Choroid plexus epithelial cell (primary cell): ENCODE data around the gene SLC26A6.

Experiments used
- DNase-seq: peaks from one replicate; pipeline ENCODE4 v3.0.0-alpha.2; 2010; ENCODE audit warnings: low read depth
- H3K4me3 ChIP-seq: 2 replicates; pipeline ENCODE4 v1.5.1; 2011; ENCODE audit warnings: low read depth, mild to moderate bottlenecking, control low read depth, low read length, moderate library complexity
- TF ChIP-seq, protein P1 (sequence below): conservative IDR thresholded peaks from 2 replicates; pipeline ENCODE4 v1.5.1; 2011; ENCODE audit warnings: low read depth, mild to moderate bottlenecking, control low read depth, inconsistent platforms, low read length, moderate library complexity

Gene SLC26A6

GRCh38 chr3:48660800-48661400, 25.6 kb upstream of the SLC26A6 start:
- DNase-seq, result no peak
- H3K4me3 ChIP-seq, result no peak overlapping the region
- TF ChIP-seq, protein P1, sequence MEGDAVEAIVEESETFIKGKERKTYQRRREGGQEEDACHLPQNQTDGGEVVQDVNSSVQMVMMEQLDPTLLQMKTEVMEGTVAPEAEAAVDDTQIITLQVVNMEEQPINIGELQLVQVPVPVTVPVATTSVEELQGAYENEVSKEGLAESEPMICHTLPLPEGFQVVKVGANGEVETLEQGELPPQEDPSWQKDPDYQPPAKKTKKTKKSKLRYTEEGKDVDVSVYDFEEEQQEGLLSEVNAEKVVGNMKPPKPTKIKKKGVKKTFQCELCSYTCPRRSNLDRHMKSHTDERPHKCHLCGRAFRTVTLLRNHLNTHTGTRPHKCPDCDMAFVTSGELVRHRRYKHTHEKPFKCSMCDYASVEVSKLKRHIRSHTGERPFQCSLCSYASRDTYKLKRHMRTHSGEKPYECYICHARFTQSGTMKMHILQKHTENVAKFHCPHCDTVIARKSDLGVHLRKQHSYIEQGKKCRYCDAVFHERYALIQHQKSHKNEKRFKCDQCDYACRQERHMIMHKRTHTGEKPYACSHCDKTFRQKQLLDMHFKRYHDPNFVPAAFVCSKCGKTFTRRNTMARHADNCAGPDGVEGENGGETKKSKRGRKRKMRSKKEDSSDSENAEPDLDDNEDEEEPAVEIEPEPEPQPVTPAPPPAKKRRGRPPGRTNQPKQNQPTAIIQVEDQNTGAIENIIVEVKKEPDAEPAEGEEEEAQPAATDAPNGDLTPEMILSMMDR, result no peak

DNA sequence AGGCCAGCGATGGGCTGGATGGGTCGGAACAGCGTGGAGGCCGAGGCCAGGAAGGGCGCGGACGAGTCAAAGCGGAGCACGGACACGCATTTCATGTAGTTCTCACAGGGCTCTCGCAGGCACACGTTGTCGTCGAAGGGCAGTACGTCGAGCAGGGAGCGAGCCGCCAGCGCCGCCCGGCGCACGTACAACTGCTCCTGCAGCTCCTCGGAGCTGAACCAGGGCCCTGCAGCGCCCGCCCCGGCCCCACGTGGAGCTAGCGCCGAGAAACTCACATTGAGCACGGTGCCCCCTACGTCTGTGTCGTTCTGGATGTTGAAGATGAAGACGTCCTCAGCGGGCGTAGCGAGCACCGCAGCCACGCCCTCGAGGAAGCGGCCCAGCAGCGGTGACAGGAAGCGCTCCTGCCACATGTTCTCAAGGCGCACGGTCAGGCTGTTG, 21.6 kb upstream of the SLC26A6 start:
- DNase-seq, result no peak
- H3K4me3 ChIP-seq, result no peak overlapping the region

DNA sequence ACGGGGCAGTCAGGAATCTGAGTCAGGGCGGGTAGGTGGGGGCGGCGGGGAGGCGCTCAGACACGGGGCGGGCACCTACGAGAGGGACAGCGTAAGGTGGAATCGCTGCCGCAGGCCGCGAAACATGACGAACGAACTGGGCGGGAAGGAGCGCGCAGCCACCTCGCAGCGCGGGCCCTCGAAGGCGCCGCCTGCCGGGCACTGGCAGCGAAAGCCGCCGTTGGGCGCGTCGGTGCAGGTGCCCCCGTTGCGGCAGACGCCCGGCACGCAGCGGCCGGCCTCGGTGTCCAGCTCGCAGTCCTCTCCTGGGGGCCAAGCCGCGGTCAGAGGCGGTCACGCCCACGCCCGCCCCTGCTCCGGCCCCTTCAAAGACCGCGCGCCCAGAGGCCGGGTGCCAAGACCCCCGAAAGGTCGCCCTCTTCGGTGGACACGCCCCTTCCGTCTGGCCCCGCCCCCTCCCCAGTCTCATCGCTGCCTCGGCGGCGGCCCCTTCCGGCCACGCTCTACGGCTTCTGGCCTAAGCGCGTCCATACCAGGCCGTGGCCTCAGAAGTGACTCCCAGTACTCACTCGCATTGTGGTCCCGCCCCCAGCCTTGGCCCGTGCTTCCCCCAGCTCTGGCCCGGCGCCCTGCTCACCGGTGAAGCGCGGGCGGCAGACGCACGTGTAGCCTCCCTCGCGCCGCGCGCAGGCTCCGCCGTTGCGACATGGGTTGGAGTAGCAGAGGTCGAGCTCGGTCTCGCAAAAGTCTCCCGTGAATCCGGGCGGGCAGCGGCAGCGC, 21.0 kb upstream of the SLC26A6 start:
- peak overlapping the region; percentile 49 for H3K4me3 ChIP-seq
- DNase-seq, result peak; percentile 60
- TF ChIP-seq, protein P1, result peak; percentile 41

More for the DNA sequence above, 21.6 kb upstream of the SLC26A6 start:
- TF ChIP-seq, protein P1, result no peak

DNA sequence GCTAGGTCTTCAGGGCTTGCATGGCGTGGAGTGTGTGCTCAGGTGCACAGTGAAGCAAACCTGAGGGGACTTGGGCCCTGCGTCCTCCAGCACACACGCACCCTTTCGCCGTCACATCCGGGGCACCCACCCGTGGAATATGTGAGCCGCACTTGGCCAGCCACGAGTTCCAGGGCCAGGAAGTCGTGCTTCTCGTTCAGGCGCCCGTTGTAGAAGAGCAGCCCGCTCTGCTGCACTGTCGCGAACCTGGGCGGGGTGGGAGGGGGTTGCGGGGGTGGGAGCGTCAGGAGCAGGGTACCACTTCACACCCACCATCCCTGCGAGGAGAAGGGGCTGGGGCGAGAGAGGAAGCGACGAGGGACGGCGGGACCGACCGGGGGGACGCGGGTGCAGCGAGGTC, 20.3 kb upstream of the SLC26A6 start:
- TF ChIP-seq, protein P1, result no peak
- peak overlapping the region; percentile 49 for H3K4me3 ChIP-seq
- DNase-seq, result no peak

DNA sequence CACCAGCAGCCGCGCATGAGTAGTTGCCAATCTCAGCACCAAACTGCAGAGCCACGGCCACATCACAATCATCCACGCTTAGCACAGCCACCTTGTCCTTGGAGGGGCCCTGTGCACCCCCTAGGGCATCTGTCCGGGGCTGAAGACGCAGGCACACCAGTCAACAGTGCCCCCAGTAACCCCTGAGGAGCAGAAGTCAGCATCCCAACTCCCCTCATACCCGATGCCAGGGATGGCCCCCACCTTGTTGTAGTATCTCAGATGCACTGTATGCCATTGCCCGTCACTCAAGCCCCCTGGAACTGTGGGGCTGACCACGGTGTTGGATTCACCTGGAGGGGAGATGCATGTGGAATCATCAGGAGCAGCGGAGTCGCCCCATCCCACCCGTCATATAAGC, 19.8 kb upstream of the SLC26A6 start:
- no peak for DNase-seq
- no peak overlapping the region for H3K4me3 ChIP-seq
- TF ChIP-seq, protein P1, result no peak

- DNase-seq, result no peak
- no peak overlapping the region for H3K4me3 ChIP-seq
- TF ChIP-seq, protein P1, result no peak
Observed at GRCh38 chr3:48652923-48653715, 17.9 kb upstream of the SLC26A6 start.
